Lower leg skin (tissue), 3 donors: ENCODE measurements around the gene KRTAP1-1.
"Not testable (repeated sequence)": the region's sequence is repeated elsewhere in the genome, so short reads cannot be mapped to it uniquely, and the experiment has no call there.

Experiments used
- POLR2A ChIP-seq, 2 donors: fragments of 450-650 bp; IDR thresholded peaks; one replicate each; pipeline ENCODE4 v1.6.1; 2016 to 2017; ENCODE audit warnings: antibody characterized with exemption in 2 of 2, mild to moderate bottlenecking in 1 of 2, moderate library complexity in 1 of 2
- TF ChIP-seq, protein P1 (sequence below), 3 donors: fragments of 450-650 bp; IDR thresholded peaks; one replicate each; pipeline ENCODE4 v1.5.1; 2016; ENCODE audit warnings: antibody characterized with exemption in 3 of 3, mild to moderate bottlenecking in 3 of 3, moderate library complexity in 2 of 3

DNA sequence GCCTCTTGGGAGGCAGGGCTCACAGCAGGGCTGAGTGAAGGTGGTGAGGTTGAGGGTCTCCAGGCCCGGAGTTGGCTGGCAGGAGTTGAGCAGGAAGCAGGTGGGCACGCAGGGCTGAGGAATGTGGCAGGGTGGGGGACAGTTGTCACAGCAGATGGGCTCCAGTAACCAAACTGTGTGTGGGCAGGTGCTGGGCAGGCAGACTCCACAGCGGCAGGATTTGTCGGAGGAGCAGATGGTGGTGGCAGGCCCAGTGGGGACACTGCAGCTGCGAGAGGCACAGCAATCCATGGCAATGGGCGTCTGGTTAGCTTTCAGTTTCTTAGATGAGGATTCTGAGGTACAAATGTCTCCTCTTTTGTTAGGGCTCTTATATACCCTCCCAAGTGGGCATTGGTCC is 41.7 kb downstream of the KRTAP1-1 start, which contains the start of gene KRTAP3-2:
- TF ChIP-seq POLR2A (IDR thresholded peaks at IDR 0.05), result not testable (repeated sequence)
- TF ChIP-seq, protein P1, sequence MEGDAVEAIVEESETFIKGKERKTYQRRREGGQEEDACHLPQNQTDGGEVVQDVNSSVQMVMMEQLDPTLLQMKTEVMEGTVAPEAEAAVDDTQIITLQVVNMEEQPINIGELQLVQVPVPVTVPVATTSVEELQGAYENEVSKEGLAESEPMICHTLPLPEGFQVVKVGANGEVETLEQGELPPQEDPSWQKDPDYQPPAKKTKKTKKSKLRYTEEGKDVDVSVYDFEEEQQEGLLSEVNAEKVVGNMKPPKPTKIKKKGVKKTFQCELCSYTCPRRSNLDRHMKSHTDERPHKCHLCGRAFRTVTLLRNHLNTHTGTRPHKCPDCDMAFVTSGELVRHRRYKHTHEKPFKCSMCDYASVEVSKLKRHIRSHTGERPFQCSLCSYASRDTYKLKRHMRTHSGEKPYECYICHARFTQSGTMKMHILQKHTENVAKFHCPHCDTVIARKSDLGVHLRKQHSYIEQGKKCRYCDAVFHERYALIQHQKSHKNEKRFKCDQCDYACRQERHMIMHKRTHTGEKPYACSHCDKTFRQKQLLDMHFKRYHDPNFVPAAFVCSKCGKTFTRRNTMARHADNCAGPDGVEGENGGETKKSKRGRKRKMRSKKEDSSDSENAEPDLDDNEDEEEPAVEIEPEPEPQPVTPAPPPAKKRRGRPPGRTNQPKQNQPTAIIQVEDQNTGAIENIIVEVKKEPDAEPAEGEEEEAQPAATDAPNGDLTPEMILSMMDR (IDR thresholded peaks at IDR 0.05), result not testable (repeated sequence)
